IMR-90 (cell line): Measurements from ENCODE around the gene DNAJB8. TPM values are rescaled to one million over a fixed set of nuclear protein-coding genes. Genes with fewer than 3 reads are reported as not detected.

Experiments
- ATAC-seq: fragments of 200-7000 bp; cut with Tn5 transposase; 2 replicates; pipeline ENCODE4 v1.9.1; 2020; ENCODE audit warnings: low read depth, mild to moderate bottlenecking, moderate library complexity
- BruUV-seq: library from RNA; stranded (reverse); fragments of 400-500 nt; replicated peaks from 2 replicates; lab custom pipeline; 2021; lab: Mats Ljungman, UMichigan
- CTCF ChIA-PET: fragments of 300-600 bp; formaldehyde crosslinking; extraction: SDS; loops from one replicate; lab custom pipeline; 2021; ENCODE audit warnings: antibody characterized with exemption; lab: Yijun Ruan, JAX
- POLR2A ChIA-PET: fragments of 300-600 bp; sonication (Branson Sonifier 250); formaldehyde crosslinking; loops from one replicate; lab custom pipeline; 2022; ENCODE audit warnings: antibody characterized with exemption; ENCODE audit not compliant: unreplicated experiment; lab: Charles Lee
- DNase-seq: peaks from one replicate; pipeline ENCODE4 v3.0.0; 2013
- H2AFZ ChIP-seq: replicated peaks from 2 replicates; pipeline ENCODE3; 2013; ENCODE audit warnings: low read length, mild to moderate bottlenecking; ENCODE audit not compliant: poor library complexity
- H2AK5ac ChIP-seq: 2 replicates; pipeline ENCODE4 v1.6.1; 2013; ENCODE audit warnings: low read depth, low read length, inconsistent platforms
- H2AK9ac ChIP-seq: replicated peaks from 2 replicates; pipeline ENCODE3; 2013; ENCODE audit warnings: mild to moderate bottlenecking, low read depth, low read length, moderate library complexity; ENCODE audit not compliant: poor library complexity
- H2BK120ac ChIP-seq: 2 replicates; pipeline ENCODE4 v1.6.1; 2013; ENCODE audit warnings: low read depth, low read length, inconsistent platforms
- H2BK15ac ChIP-seq: 3 replicates; pipeline ENCODE4 v1.6.1; 2013; ENCODE audit warnings: low read depth, low read length, inconsistent platforms
- H2BK20ac ChIP-seq: 2 replicates; pipeline ENCODE4 v1.6.1; 2013; ENCODE audit warnings: low read depth, mild to moderate bottlenecking, inconsistent platforms, low read length, moderate library complexity
- H2BK5ac ChIP-seq: 2 replicates; pipeline ENCODE4 v1.6.1; 2013; ENCODE audit warnings: mild to moderate bottlenecking, low read depth, low read length, inconsistent platforms; ENCODE audit not compliant: poor library complexity, severe bottlenecking
- H3K14ac ChIP-seq: replicated peaks from 2 replicates; pipeline ENCODE4 v1.6.1; 2013; ENCODE audit warnings: low read depth, low read length, inconsistent platforms
- H3K18ac ChIP-seq: 2 replicates; pipeline ENCODE4 v1.6.1; 2013; ENCODE audit warnings: low read depth, low read length, control low read depth
- H3K23ac ChIP-seq: 2 replicates; pipeline ENCODE4 v1.6.1; 2013; ENCODE audit warnings: low read depth, low read length, inconsistent platforms
- H3K27ac ChIP-seq: 2 replicates; pipeline ENCODE4 v1.5.1; 2013; ENCODE audit warnings: mild to moderate bottlenecking, control low read depth, low read length; ENCODE audit not compliant: insufficient read depth
- H3K27me3 ChIP-seq: 2 replicates; pipeline ENCODE4 v1.6.1; 2013; ENCODE audit warnings: low read length; ENCODE audit not compliant: control insufficient read depth, insufficient read depth
- H3K36me3 ChIP-seq: 2 replicates; pipeline ENCODE4 v1.6.1; 2013; ENCODE audit warnings: low read length, mixed read lengths; ENCODE audit not compliant: control insufficient read depth, insufficient read depth
- H3K4ac ChIP-seq: 2 replicates; pipeline ENCODE4 v1.6.1; 2013; ENCODE audit warnings: low read depth, low read length, inconsistent platforms
- H3K4me1 ChIP-seq: 2 replicates; pipeline ENCODE4 v1.6.1; 2013; ENCODE audit warnings: low read length, mixed read lengths; ENCODE audit not compliant: control insufficient read depth, insufficient read depth
- H3K4me2 ChIP-seq: 2 replicates; pipeline ENCODE4 v1.6.1; 2013; ENCODE audit warnings: low read depth, mild to moderate bottlenecking, control low read depth, low read length, moderate library complexity
- H3K4me3 ChIP-seq: 2 replicates; pipeline ENCODE4 v1.5.1; 2013; ENCODE audit warnings: low read depth, mild to moderate bottlenecking, control low read depth, low read length, moderate library complexity; ENCODE audit not compliant: insufficient read depth
- H3K56ac ChIP-seq: 2 replicates; pipeline ENCODE4 v1.6.1; 2013; ENCODE audit warnings: low read length, inconsistent platforms; ENCODE audit not compliant: insufficient read depth; ENCODE audit errors: extremely low read depth
- H3K79me1 ChIP-seq, 2 experiments: 2 replicates each; pipeline ENCODE4 v1.6.1; 2013; ENCODE audit warnings: low read length in 2 of 2, inconsistent platforms in 1 of 2, low read depth in 1 of 2
- H3K9ac ChIP-seq: 2 replicates; pipeline ENCODE4 v1.6.1; 2013; ENCODE audit warnings: low read depth, low read length, control low read depth
- H3K9me1 ChIP-seq: 2 replicates; pipeline ENCODE4 v1.6.1; 2013; ENCODE audit warnings: low read length, inconsistent platforms; ENCODE audit not compliant: insufficient read depth
- H3K9me3 ChIP-seq: 2 replicates; pipeline ENCODE4 v1.6.1; 2013; ENCODE audit warnings: low read length; ENCODE audit not compliant: control insufficient read depth, insufficient read depth
- H4K20me1 ChIP-seq: 2 replicates; pipeline ENCODE4 v1.6.1; 2013; ENCODE audit warnings: low read length, inconsistent platforms; ENCODE audit not compliant: insufficient read depth
- H4K5ac ChIP-seq: 2 replicates; pipeline ENCODE4 v1.6.1; 2013; ENCODE audit warnings: mild to moderate bottlenecking, low read depth, low read length, control low read depth
- H4K8ac ChIP-seq, 2 experiments: 2 replicates each; pipeline ENCODE4 v1.6.1; 2013; ENCODE audit warnings: low read depth in 2 of 2, low read length in 2 of 2, control low read depth in 1 of 2, inconsistent platforms in 1 of 2
- H4K91ac ChIP-seq: 2 replicates; pipeline ENCODE4 v1.6.1; 2013; ENCODE audit warnings: low read depth, low read length, inconsistent platforms; ENCODE audit not compliant: insufficient read depth
- BHLHE40 ChIP-seq: fragments of 150-350 bp; IDR thresholded peaks from 2 replicates; pipeline ENCODE4 v1.6.1; 2016; ENCODE audit warnings: mild to moderate bottlenecking, low read depth, low read length
- CEBPB ChIP-seq: IDR thresholded peaks from 2 replicates; pipeline ENCODE4 v1.6.1; 2012; ENCODE audit warnings: low read depth, low read length, improper control_type of control experiment
- CHD1 ChIP-seq: IDR thresholded peaks from 2 replicates; pipeline ENCODE4 v1.6.1; 2012; ENCODE audit warnings: low read depth, low read length, improper control_type of control experiment
- FOS ChIP-seq: fragments of 150-350 bp; IDR thresholded peaks from 2 replicates; pipeline ENCODE4 v1.6.1; 2016; ENCODE audit warnings: low read depth, low read length
- MAFK ChIP-seq: IDR thresholded peaks from 2 replicates; pipeline ENCODE4 v1.6.1; 2012; ENCODE audit warnings: low read depth, low read length, improper control_type of control experiment
- MAZ ChIP-seq: IDR thresholded peaks from 2 replicates; pipeline ENCODE4 v1.6.1; 2012; ENCODE audit warnings: low read depth, mild to moderate bottlenecking, low read length, improper control_type of control experiment, moderate library complexity, borderline replicate concordance
- MXI1 ChIP-seq: IDR thresholded peaks from 2 replicates; pipeline ENCODE4 v1.6.1; 2012; ENCODE audit warnings: low read depth, mild to moderate bottlenecking, low read length, moderate library complexity, borderline replicate concordance
- NFE2L2 ChIP-seq: fragments of 150-350 bp; IDR thresholded peaks from 2 replicates; pipeline ENCODE4 v1.6.1; 2016; ENCODE audit warnings: low read depth, mild to moderate bottlenecking, low read length
- POLR2A ChIP-seq: IDR thresholded peaks from 2 replicates; pipeline ENCODE4 v1.6.1; 2012; ENCODE audit warnings: mild to moderate bottlenecking, low read depth, low read length
- RCOR1 ChIP-seq: IDR thresholded peaks from 2 replicates; pipeline ENCODE4 v1.6.1; 2012; ENCODE audit warnings: mild to moderate bottlenecking, low read length, improper control_type of control experiment; ENCODE audit not compliant: insufficient replicate concordance
- RFX5 ChIP-seq: IDR thresholded peaks from 2 replicates; pipeline ENCODE4 v1.8.0; 2012; ENCODE audit warnings: low read depth, mild to moderate bottlenecking, low read length, moderate library complexity
- SMC3 ChIP-seq: fragments of 150-350 bp; IDR thresholded peaks from 2 replicates; pipeline ENCODE4 v1.6.1; 2016; ENCODE audit warnings: low read depth, mild to moderate bottlenecking, antibody characterized with exemption, low read length, moderate library complexity
- WGBS, 2 experiments: methylation state at CpG; one replicate each; pipeline versions ENCODE4 v1.1.5 to v1.1.7; 2013; ENCODE audit warnings: missing lambda C conversion rate in 2 of 2; ENCODE audit not compliant: insufficient read length in 1 of 2; ENCODE audit errors: extremely low coverage in 2 of 2; 5-methylcytosine and 5-hydroxymethylcytosine counted together
- dilution Hi-C: fragments of 300-500 bp; cut with HindIII; formaldehyde crosslinking; loops from one replicate; pipeline ENCODE4 v1.14.3; 2018; ENCODE audit warnings: low sequenced_read_pairs; ENCODE audit not compliant: unreplicated experiment
- in situ Hi-C: fragments of 300-500 bp; cut with MboI; formaldehyde crosslinking; loops from 3 replicates; pipeline ENCODE4 v1.14.3; 2019; ENCODE audit warnings: low sequenced_read_pairs, inconsistent platforms, mixed read lengths
- intact Hi-C: fragments of 100-400 bp; cut with micrococcal nuclease; formaldehyde crosslinking; loops from 2 replicates; pipeline ENCODE4 v1.10.0; 2022
- polyA plus RNA-seq, 3 experiments: library from polyadenylated mRNA; depleted of rRNA; stranded (reverse); fragments of >200 nt; gene quantifications; 2 replicates each; pipeline ENCODE4 v1.2.3, GENCODE V29; 2012; ENCODE audit warnings: low replicate concordance in 1 of 3
- total RNA-seq: library from RNA; depleted of rRNA; stranded (reverse); fragments of >200 nt; gene quantifications from 2 replicates; pipeline ENCODE4 v1.2.3, GENCODE V29; 2012
- TF ChIP-seq, protein P1 (sequence below): fragments of 150-350 bp; IDR thresholded peaks from 2 replicates; pipeline ENCODE4 v1.6.1; 2016; ENCODE audit warnings: low read depth, mild to moderate bottlenecking, low read length, moderate library complexity, borderline replicate concordance
- TF ChIP-seq, protein P2 (sequence below): fragments of 150-350 bp; IDR thresholded peaks from 2 replicates; pipeline ENCODE4 v1.6.1; 2017; ENCODE audit warnings: mild to moderate bottlenecking, antibody characterized with exemption, low read length, low read depth
- TF ChIP-seq, protein P3 (sequence below): conservative IDR thresholded peaks from 2 replicates; pipeline ENCODE4 v1.5.1; 2012; ENCODE audit warnings: mild to moderate bottlenecking, low read depth, low read length, improper control_type of control experiment

DNAJB8 gene
- total and polyA plus RNA-seq, 2 of the 4 experiments (the other 2 are of a cell fraction): not detected

DNA sequence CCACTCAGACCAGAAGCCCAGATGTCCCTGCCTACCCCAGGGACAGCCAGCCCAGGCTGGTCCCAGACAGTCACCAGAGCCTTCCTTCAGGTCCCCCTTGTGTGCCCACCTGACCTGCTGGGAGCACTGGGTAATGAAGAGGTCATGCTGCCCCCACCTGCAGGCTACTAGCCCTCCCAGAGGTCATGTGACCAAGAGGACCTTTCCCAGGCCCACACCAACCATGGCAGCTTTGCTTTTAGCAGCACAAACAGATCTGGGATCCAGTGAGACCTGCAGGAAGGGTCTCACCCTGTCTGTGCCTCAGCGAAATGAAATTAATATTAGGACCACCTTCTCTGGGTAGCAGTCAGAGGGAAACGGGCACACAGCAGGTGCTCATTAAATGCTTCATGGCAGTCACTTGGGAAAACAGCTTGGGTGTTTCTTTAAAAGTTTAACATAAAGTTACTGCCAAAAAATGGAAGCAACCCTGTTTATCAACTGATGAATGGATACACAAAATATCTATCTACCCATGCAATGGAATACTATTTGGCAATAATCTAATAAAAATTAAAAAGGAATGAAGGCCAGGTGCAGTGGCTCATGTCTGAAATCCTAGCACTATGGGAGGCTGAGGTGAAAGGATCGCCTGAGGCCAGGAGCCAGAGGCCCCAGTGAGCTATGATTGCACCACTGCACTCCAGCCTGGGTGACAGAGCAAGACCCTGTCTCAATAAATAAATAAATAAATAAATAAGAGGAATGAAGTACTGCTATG lies 43.7 kb downstream of the DNAJB8 start:
- Histone ChIP-seq H2AFZ (no peak overlapping the region), H3K14ac (no peak overlapping the region; the same call in 1 of the 2 replicates), H3K4me1 (no peaks in the 10 kb centered on the region; the same call in 1 of the 2 replicates), H4K8ac (no peak overlapping the region), H4K20me1 (no peaks in the 10 kb centered on the region; the same call in 1 of the 2 replicates), H2BK5ac (no peak overlapping the region), H3K27me3 (no peaks in the 10 kb centered on the region; the same call in 1 of the 2 replicates), H2AK9ac (no peak overlapping the region), H4K5ac (no peak overlapping the region), H3K4me3 (no peak overlapping the region), H3K56ac (no peak overlapping the region), H2AK5ac (no peak overlapping the region), H3K9ac (no peak overlapping the region), H3K18ac (no peak overlapping the region), H3K79me1 (no peaks in the 10 kb centered on the region), H4K91ac (no peak overlapping the region), H2BK120ac (no peak overlapping the region), H3K4me2 (no peak overlapping the region), H3K23ac (no peak overlapping the region), H2BK20ac (no peak overlapping the region), H3K9me3 (peaks cover 7% of the 10 kb centered on the region), H2BK15ac (no peak overlapping the region), H3K9me1 (no peaks in the 10 kb centered on the region), H3K36me3 (no peaks in the 10 kb centered on the region), H3K4ac (no peak overlapping the region), H3K27ac (no peak overlapping the region)
- DNase-seq (no peak), ATAC-seq (no peak)
- intact Hi-C loops (no loop called here), in situ Hi-C loops (loop anchor here (5.0 kb wide), 1 partner anchor 184 kb away; no protein-coding TSS in a partner anchor), dilution Hi-C loops (no loop called here)
- WGBS, 2 experiments: no CpG with 5 or more reads among the region's 3 CpGs
- CTCF ChIA-PET: interaction anchor here (0.6 kb wide), 1 partner anchor 150 kb away, joined by 4 read pairs; no protein-coding TSS in a partner anchor
- POLR2A ChIA-PET: no interaction called here
- no TSS peak for BruUV-seq
- TF ChIP-seq, protein P1, sequence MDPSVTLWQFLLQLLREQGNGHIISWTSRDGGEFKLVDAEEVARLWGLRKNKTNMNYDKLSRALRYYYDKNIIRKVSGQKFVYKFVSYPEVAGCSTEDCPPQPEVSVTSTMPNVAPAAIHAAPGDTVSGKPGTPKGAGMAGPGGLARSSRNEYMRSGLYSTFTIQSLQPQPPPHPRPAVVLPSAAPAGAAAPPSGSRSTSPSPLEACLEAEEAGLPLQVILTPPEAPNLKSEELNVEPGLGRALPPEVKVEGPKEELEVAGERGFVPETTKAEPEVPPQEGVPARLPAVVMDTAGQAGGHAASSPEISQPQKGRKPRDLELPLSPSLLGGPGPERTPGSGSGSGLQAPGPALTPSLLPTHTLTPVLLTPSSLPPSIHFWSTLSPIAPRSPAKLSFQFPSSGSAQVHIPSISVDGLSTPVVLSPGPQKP: no peak
- TF ChIP-seq RCOR1: no peak
- no peak for TF ChIP-seq NFE2L2
- TF ChIP-seq RFX5: no peak
- TF ChIP-seq MAFK: no peak
- no peak for TF ChIP-seq POLR2A
- TF ChIP-seq CEBPB: no peak
- no peak for TF ChIP-seq BHLHE40
- TF ChIP-seq, protein P2, sequence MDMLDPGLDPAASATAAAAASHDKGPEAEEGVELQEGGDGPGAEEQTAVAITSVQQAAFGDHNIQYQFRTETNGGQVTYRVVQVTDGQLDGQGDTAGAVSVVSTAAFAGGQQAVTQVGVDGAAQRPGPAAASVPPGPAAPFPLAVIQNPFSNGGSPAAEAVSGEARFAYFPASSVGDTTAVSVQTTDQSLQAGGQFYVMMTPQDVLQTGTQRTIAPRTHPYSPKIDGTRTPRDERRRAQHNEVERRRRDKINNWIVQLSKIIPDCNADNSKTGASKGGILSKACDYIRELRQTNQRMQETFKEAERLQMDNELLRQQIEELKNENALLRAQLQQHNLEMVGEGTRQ: no peak
- no peak for TF ChIP-seq CHD1
- TF ChIP-seq SMC3: no peak
- no peak for TF ChIP-seq MXI1
- no peak for TF ChIP-seq MAZ
- TF ChIP-seq, protein P3, sequence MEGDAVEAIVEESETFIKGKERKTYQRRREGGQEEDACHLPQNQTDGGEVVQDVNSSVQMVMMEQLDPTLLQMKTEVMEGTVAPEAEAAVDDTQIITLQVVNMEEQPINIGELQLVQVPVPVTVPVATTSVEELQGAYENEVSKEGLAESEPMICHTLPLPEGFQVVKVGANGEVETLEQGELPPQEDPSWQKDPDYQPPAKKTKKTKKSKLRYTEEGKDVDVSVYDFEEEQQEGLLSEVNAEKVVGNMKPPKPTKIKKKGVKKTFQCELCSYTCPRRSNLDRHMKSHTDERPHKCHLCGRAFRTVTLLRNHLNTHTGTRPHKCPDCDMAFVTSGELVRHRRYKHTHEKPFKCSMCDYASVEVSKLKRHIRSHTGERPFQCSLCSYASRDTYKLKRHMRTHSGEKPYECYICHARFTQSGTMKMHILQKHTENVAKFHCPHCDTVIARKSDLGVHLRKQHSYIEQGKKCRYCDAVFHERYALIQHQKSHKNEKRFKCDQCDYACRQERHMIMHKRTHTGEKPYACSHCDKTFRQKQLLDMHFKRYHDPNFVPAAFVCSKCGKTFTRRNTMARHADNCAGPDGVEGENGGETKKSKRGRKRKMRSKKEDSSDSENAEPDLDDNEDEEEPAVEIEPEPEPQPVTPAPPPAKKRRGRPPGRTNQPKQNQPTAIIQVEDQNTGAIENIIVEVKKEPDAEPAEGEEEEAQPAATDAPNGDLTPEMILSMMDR: no peak
- TF ChIP-seq FOS: no peak
